ENCODE data around the gene IL1RAP. TPM values are rescaled to one million over a fixed set of nuclear protein-coding genes. Genes with fewer than 3 reads are reported as not detected.
A peak's percentile ranks its signal among the peaks of the same experiment; 100 is the strongest.
"Not testable (repeated sequence)": the region's sequence is repeated elsewhere in the genome, so short reads cannot be mapped to it uniquely, and the experiment has no call there.

Gene IL1RAP
- polyA plus RNA-seq (2012; ENCODE audit: insufficient read depth, insufficient read length): 3.7 TPM

GRCh38 chr3:190513409-190514370 lies at the start of gene IL1RAP:
Gene IL1RAP, plus strand, starts transcription at chr3:190514085. Its CDS starts 50,205 bp downstream, at chr3:190564290.
- peak within 1 kb of the TSS; percentile 89 for H3K4me3 ChIP-seq (ENCODE audit: low read length)
- DNase-seq (ENCODE audit: low read depth, low spot score): peak; percentile 86

GRCh38 chr3:190467922-190468321 lies 46.0 kb upstream of the IL1RAP start:
- H3K4me3 ChIP-seq (ENCODE audit: low read length): no peak overlapping the region
- DNase-seq (ENCODE audit: low read depth, low spot score): no peak

GRCh38 chr3:190473261-190473660 lies 40.6 kb upstream of the IL1RAP start:
- not testable (repeated sequence) for DNase-seq (ENCODE audit: low read depth, low spot score); H3K4me3 ChIP-seq (ENCODE audit: low read length)

GRCh38 chr3:190481779-190482178 lies 32.1 kb upstream of the IL1RAP start:
- DNase-seq (ENCODE audit: low read depth, low spot score): no peak
- H3K4me3 ChIP-seq (ENCODE audit: low read length): no peak overlapping the region

- peak; percentile 31 for DNase-seq (ENCODE audit: low read depth, low spot score)
- no peak overlapping the region for H3K4me3 ChIP-seq (ENCODE audit: low read length)
Measured at GRCh38 chr3:190485830-190486532, 27.9 kb upstream of the IL1RAP start.

GRCh38 chr3:190486533-190486864 lies 27.4 kb upstream of the IL1RAP start:
- H3K4me3 ChIP-seq (ENCODE audit: low read length): no peak overlapping the region
- no peak for DNase-seq (ENCODE audit: low read depth, low spot score)

GRCh38 chr3:190486908-190487607 lies 26.8 kb upstream of the IL1RAP start:
- no peak overlapping the region for H3K4me3 ChIP-seq (ENCODE audit: low read length)
- no peak for DNase-seq (ENCODE audit: low read depth, low spot score)

GRCh38 chr3:190491533-190492054 lies 22.3 kb upstream of the IL1RAP start:
- no peak overlapping the region for H3K4me3 ChIP-seq (ENCODE audit: low read length)
- no peak for DNase-seq (ENCODE audit: low read depth, low spot score)

GRCh38 chr3:190492129-190492528 lies 21.8 kb upstream of the IL1RAP start:
- DNase-seq (ENCODE audit: low read depth, low spot score): no peak
- no peak overlapping the region for H3K4me3 ChIP-seq (ENCODE audit: low read length)

- no peak overlapping the region for H3K4me3 ChIP-seq (ENCODE audit: low read length)
- no peak for DNase-seq (ENCODE audit: low read depth, low spot score)
Measured at GRCh38 chr3:190492966-190493365, 20.9 kb upstream of the IL1RAP start.

GRCh38 chr3:190494907-190495306 lies 19.0 kb upstream of the IL1RAP start:
- H3K4me3 ChIP-seq (ENCODE audit: low read length): no peak overlapping the region
- DNase-seq (ENCODE audit: low read depth, low spot score): no peak

- no peak for DNase-seq (ENCODE audit: low read depth, low spot score)
- H3K4me3 ChIP-seq (ENCODE audit: low read length): no peak overlapping the region
Measured at GRCh38 chr3:190495354-190495753, 18.5 kb upstream of the IL1RAP start.

- no peak overlapping the region for H3K4me3 ChIP-seq (ENCODE audit: low read length)
- DNase-seq (ENCODE audit: low read depth, low spot score): no peak
Measured at GRCh38 chr3:190495796-190496195, 18.1 kb upstream of the IL1RAP start.

- no peak for DNase-seq (ENCODE audit: low read depth, low spot score)
- no peak overlapping the region for H3K4me3 ChIP-seq (ENCODE audit: low read length)
Measured at GRCh38 chr3:190496859-190497258, 17.0 kb upstream of the IL1RAP start.

GRCh38 chr3:190497811-190498210 lies 16.1 kb upstream of the IL1RAP start:
- H3K4me3 ChIP-seq (ENCODE audit: low read length): no peak overlapping the region
- no peak for DNase-seq (ENCODE audit: low read depth, low spot score)

- no peak overlapping the region for H3K4me3 ChIP-seq (ENCODE audit: low read length)
- DNase-seq (ENCODE audit: low read depth, low spot score): no peak
Measured at GRCh38 chr3:190498293-190498692, 15.6 kb upstream of the IL1RAP start.

GRCh38 chr3:190499122-190499521 lies 14.8 kb upstream of the IL1RAP start:
- no peak overlapping the region for H3K4me3 ChIP-seq (ENCODE audit: low read length)
- DNase-seq (ENCODE audit: low read depth, low spot score): no peak

GRCh38 chr3:190502946-190503345 lies 10.9 kb upstream of the IL1RAP start:
- no peak overlapping the region for H3K4me3 ChIP-seq (ENCODE audit: low read length)
- DNase-seq (ENCODE audit: low read depth, low spot score): no peak

- H3K4me3 ChIP-seq (ENCODE audit: low read length): no peak overlapping the region
- no peak for DNase-seq (ENCODE audit: low read depth, low spot score)
Measured at GRCh38 chr3:190504354-190505125, 9.3 kb upstream of the IL1RAP start.

Measured in Jurkat, Clone E6-1 (cell line).